Breast epithelium (tissue), 4 donors: ENCODE measurements around the gene VSTM2A. TPM values are rescaled to one million over a fixed set of nuclear protein-coding genes. Genes with fewer than 3 reads are reported as not detected.

Experiments used
- DNase-seq, 2 donors: peaks; one replicate each; pipeline ENCODE4 v3.0.0-alpha.2; 2019; ENCODE audit warnings: low spot score in 2 of 2
- H3K27ac ChIP-seq, 2 donors: fragments of 200-600 bp; sonication (generic) in 1 of 2; one replicate each; pipeline ENCODE4 v1.5.1; 2016 to 2019; ENCODE audit warnings: mild to moderate bottlenecking in 1 of 2
- H3K27me3 ChIP-seq, 2 donors: fragments of 200-600 bp; sonication (generic) in 1 of 2; one replicate each; pipeline versions ENCODE4 v1.5.1 to v1.6.0; 2017 to 2019; ENCODE audit warnings: control low read depth in 1 of 2, mild to moderate bottlenecking in 1 of 2
- H3K36me3 ChIP-seq: fragments of 200-600 bp; one replicate; pipeline ENCODE4 v1.5.1; 2019
- H3K4me1 ChIP-seq, 2 donors: fragments of 200-600 bp; sonication (generic); one replicate each; pipeline ENCODE4 v1.5.1; 2016 to 2019; ENCODE audit warnings: control low read depth in 1 of 2
- H3K4me3 ChIP-seq, 3 donors: fragments of 200-600 bp; sonication (generic); 1 replicate in 2 of 3; 2 replicates in 1 of 3; pipeline ENCODE4 v1.5.1; 2016 to 2019; ENCODE audit warnings: mild to moderate bottlenecking in 3 of 3, moderate library complexity in 2 of 3
- H3K9me3 ChIP-seq, 2 donors: fragments of 200-600 bp; sonication (generic) in 1 of 2; one replicate each; pipeline ENCODE4 v1.5.1; 2016 to 2019; ENCODE audit warnings: control low read depth in 1 of 2
- POLR2A ChIP-seq: fragments of 450-650 bp; IDR thresholded peaks from one replicate; pipeline ENCODE4 v1.6.1; 2016; ENCODE audit warnings: antibody characterized with exemption, mild to moderate bottlenecking, moderate library complexity
- POLR2AphosphoS5 ChIP-seq, 3 donors: sonication (generic); formaldehyde crosslinking; IDR thresholded peaks; one replicate each; pipeline ENCODE4 v1.6.1; 2017; ENCODE audit warnings: antibody characterized with exemption in 3 of 3
- intact Hi-C: fragments of 100-400 bp; cut with DNase I; formaldehyde crosslinking; loops from one replicate; pipeline ENCODE4 v1.15.1; 2023; ENCODE audit warnings: low total_unique reads
- total RNA-seq, 3 donors: library from RNA; depleted of rRNA; stranded (reverse); fragments of >200 nt; gene quantifications; one replicate each; pipeline ENCODE4 v1.1.0, GENCODE V29; 2016
- TF ChIP-seq, protein P1 (sequence below), 3 donors: fragments of 450-650 bp; IDR thresholded peaks; one replicate each; pipeline ENCODE4 v1.5.1; 2016 to 2017; ENCODE audit warnings: antibody characterized with exemption in 3 of 3, mild to moderate bottlenecking in 3 of 3, moderate library complexity in 3 of 3

VSTM2A gene
- total RNA-seq, 3 donors from 2014 or later = not detected

DNA sequence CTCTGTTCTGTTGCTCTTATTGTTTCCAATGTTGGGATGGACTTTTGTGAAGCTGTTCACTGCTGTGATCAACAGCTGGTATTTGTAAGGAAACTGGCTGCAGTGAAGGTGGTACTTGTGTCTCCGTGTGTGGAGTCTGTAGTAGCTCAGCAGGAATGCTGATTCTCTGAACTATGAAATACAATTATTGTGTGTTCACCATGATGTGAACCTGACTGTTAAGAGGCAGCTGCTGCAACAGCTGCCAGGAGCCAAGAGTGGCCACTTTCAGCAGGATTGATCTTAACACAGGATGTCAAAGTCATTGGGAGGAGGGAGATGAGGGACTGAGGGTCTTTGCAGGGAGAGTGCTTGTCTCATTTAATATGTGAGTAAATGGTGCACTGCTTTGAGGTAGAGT is 13.9 kb downstream of the VSTM2A start:
- H3K27ac ChIP-seq = no peak overlapping the region
- no peak overlapping the region for H3K4me3 ChIP-seq
- DNase-seq = no peak
- no peaks in the 10 kb centered on the region for H3K9me3 ChIP-seq
- no peaks in the 10 kb centered on the region for H3K36me3 ChIP-seq
- H3K4me1 ChIP-seq = no peaks in the 10 kb centered on the region
- intact Hi-C loops = no loop called here
- H3K27me3 ChIP-seq = no peaks in the 10 kb centered on the region
- TF ChIP-seq POLR2A (no peak), POLR2AphosphoS5 (IDR thresholded peaks at IDR 0.05) (no peak)
- TF ChIP-seq, protein P1, sequence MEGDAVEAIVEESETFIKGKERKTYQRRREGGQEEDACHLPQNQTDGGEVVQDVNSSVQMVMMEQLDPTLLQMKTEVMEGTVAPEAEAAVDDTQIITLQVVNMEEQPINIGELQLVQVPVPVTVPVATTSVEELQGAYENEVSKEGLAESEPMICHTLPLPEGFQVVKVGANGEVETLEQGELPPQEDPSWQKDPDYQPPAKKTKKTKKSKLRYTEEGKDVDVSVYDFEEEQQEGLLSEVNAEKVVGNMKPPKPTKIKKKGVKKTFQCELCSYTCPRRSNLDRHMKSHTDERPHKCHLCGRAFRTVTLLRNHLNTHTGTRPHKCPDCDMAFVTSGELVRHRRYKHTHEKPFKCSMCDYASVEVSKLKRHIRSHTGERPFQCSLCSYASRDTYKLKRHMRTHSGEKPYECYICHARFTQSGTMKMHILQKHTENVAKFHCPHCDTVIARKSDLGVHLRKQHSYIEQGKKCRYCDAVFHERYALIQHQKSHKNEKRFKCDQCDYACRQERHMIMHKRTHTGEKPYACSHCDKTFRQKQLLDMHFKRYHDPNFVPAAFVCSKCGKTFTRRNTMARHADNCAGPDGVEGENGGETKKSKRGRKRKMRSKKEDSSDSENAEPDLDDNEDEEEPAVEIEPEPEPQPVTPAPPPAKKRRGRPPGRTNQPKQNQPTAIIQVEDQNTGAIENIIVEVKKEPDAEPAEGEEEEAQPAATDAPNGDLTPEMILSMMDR (IDR thresholded peaks at IDR 0.05) = no peak

DNA sequence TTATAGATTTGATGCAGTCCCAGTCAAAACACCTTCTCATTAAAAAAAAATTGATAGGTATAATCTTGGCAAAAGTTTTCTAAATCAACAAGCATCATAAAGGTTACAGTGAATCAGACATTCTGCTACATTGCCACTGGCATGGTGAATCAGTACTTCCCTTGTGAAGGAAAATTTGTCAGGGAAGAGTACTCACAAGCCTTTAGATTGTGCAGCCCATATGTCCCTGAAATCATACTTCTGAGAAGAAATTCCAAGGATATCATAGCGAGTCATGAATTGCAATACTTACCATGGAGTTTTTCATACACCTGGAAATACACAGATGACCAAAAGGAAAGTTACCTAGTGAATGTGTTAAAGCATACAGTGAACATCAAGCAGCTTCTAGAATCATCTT is 17.2 kb downstream of the VSTM2A start:
- intact Hi-C loops = no loop called here
- Histone ChIP-seq H3K36me3 (no peaks in the 10 kb centered on the region), H3K4me1 (no peaks in the 10 kb centered on the region), H3K27me3 (no peaks in the 10 kb centered on the region), H3K9me3 (no peaks in the 10 kb centered on the region), H3K27ac (no peak overlapping the region), H3K4me3 (no peak overlapping the region)
- TF ChIP-seq POLR2AphosphoS5 (IDR thresholded peaks at IDR 0.05) (no peak), POLR2A (no peak)
- TF ChIP-seq, protein P1 (IDR thresholded peaks at IDR 0.05) = no peak
- no peak for DNase-seq

DNA sequence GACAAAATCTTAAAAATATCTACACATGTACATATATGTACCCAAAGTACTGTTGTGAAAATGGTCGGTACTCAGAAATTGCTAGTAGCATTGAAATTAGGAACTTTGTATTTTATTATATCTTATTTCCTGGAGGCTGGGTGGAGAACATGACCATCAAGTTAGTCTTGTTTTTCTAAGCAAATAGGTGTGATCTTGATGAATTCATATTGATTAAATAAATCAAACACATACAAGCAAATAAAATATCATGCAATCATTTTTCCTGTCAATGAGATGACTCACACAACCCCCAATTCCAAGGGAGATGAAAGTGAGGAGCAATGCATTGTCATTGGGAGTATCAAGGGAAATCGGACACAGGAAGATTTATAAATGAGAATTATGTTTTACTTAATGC is 18.0 kb downstream of the VSTM2A start:
- DNase-seq = no peak
- TF ChIP-seq POLR2A (no peak), POLR2AphosphoS5 (IDR thresholded peaks at IDR 0.05) (no peak)
- TF ChIP-seq, protein P1 (IDR thresholded peaks at IDR 0.05) = no peak
- Histone ChIP-seq H3K4me1 (no peaks in the 10 kb centered on the region), H3K4me3 (no peak overlapping the region), H3K9me3 (no peaks in the 10 kb centered on the region), H3K27me3 (no peaks in the 10 kb centered on the region), H3K36me3 (no peaks in the 10 kb centered on the region), H3K27ac (no peak overlapping the region)
- intact Hi-C loops = no loop called here

DNA sequence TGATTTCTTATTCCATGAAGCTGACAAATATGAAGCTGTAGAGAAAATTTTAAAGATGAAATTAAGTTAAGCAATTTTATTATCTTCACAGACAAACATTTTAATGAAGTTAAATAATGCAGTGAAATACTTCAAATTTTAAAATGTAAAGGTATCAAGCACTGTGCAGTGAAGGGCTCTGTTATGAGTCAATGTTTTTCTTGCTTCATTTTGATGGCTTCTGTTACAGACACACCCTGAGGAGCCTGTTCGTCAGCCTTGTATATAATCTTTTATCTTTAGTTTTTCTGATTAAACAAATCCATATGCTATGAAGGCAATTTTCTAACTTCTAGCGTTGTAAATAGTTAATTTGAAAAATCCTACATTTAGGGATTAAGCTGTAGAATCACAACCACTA is 18.5 kb downstream of the VSTM2A start:
- intact Hi-C loops = no loop called here
- Histone ChIP-seq H3K4me1 (no peaks in the 10 kb centered on the region), H3K36me3 (no peaks in the 10 kb centered on the region), H3K27me3 (no peaks in the 10 kb centered on the region), H3K27ac (no peak overlapping the region), H3K9me3 (no peaks in the 10 kb centered on the region), H3K4me3 (no peak overlapping the region)
- no peak for DNase-seq
- TF ChIP-seq POLR2AphosphoS5 (IDR thresholded peaks at IDR 0.05) = no peak
- no peak for TF ChIP-seq POLR2A
- TF ChIP-seq, protein P1 (IDR thresholded peaks at IDR 0.05) = no peak

DNA sequence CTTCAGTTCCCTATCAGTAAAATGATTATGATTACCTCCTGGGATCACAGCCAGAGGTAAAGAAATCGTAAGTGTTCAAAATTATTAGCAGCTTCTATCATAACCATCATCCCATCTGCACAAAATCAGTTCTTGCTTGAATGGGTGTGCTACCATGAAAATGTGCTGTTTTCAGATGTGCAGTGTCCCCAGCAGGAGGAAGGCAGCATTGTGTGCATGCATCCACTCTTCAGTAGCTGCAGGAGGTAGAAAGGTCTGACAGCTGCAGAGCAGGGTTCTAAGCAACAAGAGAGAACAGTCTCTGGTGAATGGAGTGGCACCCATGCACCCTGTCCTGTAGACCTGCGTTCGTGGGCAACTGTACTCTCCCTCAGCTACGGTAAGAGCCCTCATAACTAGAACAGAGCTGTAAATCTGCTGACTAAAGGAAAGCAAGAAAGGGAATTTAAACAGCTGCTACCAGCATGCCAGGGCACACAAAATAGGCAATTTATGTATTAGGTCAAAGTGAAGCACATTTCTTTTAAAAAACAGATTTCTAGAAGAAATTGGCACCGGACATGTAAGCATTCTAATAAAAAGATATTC is 21.2 kb downstream of the VSTM2A start:
- no peaks in the 10 kb centered on the region for H3K36me3 ChIP-seq
- TF ChIP-seq, protein P1 (IDR thresholded peaks at IDR 0.05) = no peak
- no peak for TF ChIP-seq POLR2A
- no peak for TF ChIP-seq POLR2AphosphoS5 (IDR thresholded peaks at IDR 0.05)
- H3K4me3 ChIP-seq = no peak overlapping the region
- no peaks in the 10 kb centered on the region for H3K9me3 ChIP-seq
- no peaks in the 10 kb centered on the region for H3K27me3 ChIP-seq
- intact Hi-C loops = no loop called here
- no peak overlapping the region for H3K27ac ChIP-seq
- no peaks in the 10 kb centered on the region for H3K4me1 ChIP-seq
- DNase-seq = no peak
